ENCODE measurements around the gene CPNE2.

- TF ChIP-seq CTCF (IDR thresholded peaks at IDR 0.05; ENCODE audit: low read depth, low read length, missing input control) = no peak
- TF ChIP-seq REST (IDR thresholded peaks at IDR 0.05) = no peak
- no peak for TF ChIP-seq YY1 (IDR thresholded peaks at IDR 0.05)
- TF ChIP-seq EGR1 (IDR thresholded peaks at IDR 0.05; ENCODE audit: low read depth in 2 of 2) = no peak
- no peak for TF ChIP-seq MAX (IDR thresholded peaks at IDR 0.05)
- TF ChIP-seq ZBTB33 (IDR thresholded peaks at IDR 0.05) = no peak
- TF ChIP-seq SP1 (IDR thresholded peaks at IDR 0.05) = no peak
- no peak for TF ChIP-seq RAD21 (IDR thresholded peaks at IDR 0.05)
- no peak for TF ChIP-seq TAF1 (conservative IDR thresholded peaks at IDR 0.05)
- TF ChIP-seq NR2F2 (IDR thresholded peaks at IDR 0.05) = no peak
- no peak for TF ChIP-seq JUND (IDR thresholded peaks at IDR 0.05)
- TF ChIP-seq GABPA (IDR thresholded peaks at IDR 0.05 in 1 of 2, conservative IDR thresholded peaks at IDR 0.05 in 1 of 2) = no peak
- TF ChIP-seq HNF4A (conservative IDR thresholded peaks at IDR 0.05) = no peak
- TF ChIP-seq ATF3 (IDR thresholded peaks at IDR 0.05) = no peak
Measured at GRCh38 chr16:57127836-57128235, 35.5 kb downstream of the CPNE2 start.
